MM.1S (cell line): ENCODE data around the gene TFRC.
"Not testable (repeated sequence)": the region's sequence is repeated elsewhere in the genome, so short reads cannot be mapped to it uniquely, and the experiment has no call there.

ENCODE experiments used
- DNase-seq: peaks from one replicate; pipeline ENCODE4 v3.0.0-alpha.2; 2015
- H2AFZ ChIP-seq: fragments of 300-600 bp; sonication (generic); 2 replicates; pipeline ENCODE4 v1.6.0; 2016; ENCODE audit warnings: antibody characterized with exemption, low read length
- H3F3A ChIP-seq: fragments of 300-600 bp; sonication (generic); 2 replicates; pipeline ENCODE4 v1.6.1; 2016; ENCODE audit warnings: mild to moderate bottlenecking, antibody characterized with exemption, low read length, moderate library complexity, mixed read lengths; ENCODE audit not compliant: insufficient read depth
- H3K27ac ChIP-seq: fragments of 300-600 bp; sonication (generic); 2 replicates; pipeline ENCODE4 v1.5.1; 2016; ENCODE audit warnings: mild to moderate bottlenecking, low read length
- H3K27me3 ChIP-seq: fragments of 300-600 bp; sonication (generic); replicated peaks from 2 replicates; pipeline ENCODE4 v1.6.0; 2016; ENCODE audit warnings: low read length; ENCODE audit not compliant: insufficient read depth
- H3K36me3 ChIP-seq: fragments of 300-600 bp; sonication (generic); replicated peaks from 2 replicates; pipeline ENCODE4 v1.6.1; 2016; ENCODE audit warnings: mild to moderate bottlenecking, low read length, mixed read lengths; ENCODE audit not compliant: insufficient read depth
- H3K4me1 ChIP-seq: fragments of 300-600 bp; sonication (generic); 2 replicates; pipeline ENCODE4 v1.6.1; 2016; ENCODE audit warnings: low read length, mixed read lengths
- H3K4me2 ChIP-seq: fragments of 300-600 bp; sonication (generic); 2 replicates; pipeline ENCODE4 v1.6.0; 2016; ENCODE audit warnings: low read depth, low read length
- H3K4me3 ChIP-seq: fragments of 300-600 bp; sonication (generic); 2 replicates; pipeline ENCODE4 v1.5.1; 2016; ENCODE audit warnings: low read length, mixed read lengths
- H3K79me2 ChIP-seq: fragments of 300-600 bp; sonication (generic); 2 replicates; pipeline ENCODE4 v1.6.1; 2016; ENCODE audit warnings: mixed run types, low read length, mixed read lengths
- H3K9ac ChIP-seq: fragments of 300-600 bp; sonication (generic); 2 replicates; pipeline ENCODE4 v1.6.1; 2016; ENCODE audit warnings: low read length, mixed read lengths
- H3K9me2 ChIP-seq: fragments of 300-600 bp; sonication (generic); replicated peaks from 2 replicates; pipeline ENCODE4 v1.6.1; 2016; ENCODE audit warnings: mild to moderate bottlenecking, low read length, mixed read lengths; ENCODE audit not compliant: insufficient read depth
- H3K9me3 ChIP-seq: fragments of 300-600 bp; sonication (generic); replicated peaks from 2 replicates; pipeline ENCODE4 v1.6.1; 2016; ENCODE audit warnings: mild to moderate bottlenecking, low read length, mixed read lengths; ENCODE audit not compliant: insufficient read depth
- H4K20me1 ChIP-seq: fragments of 300-600 bp; sonication (generic); 2 replicates; pipeline ENCODE4 v1.6.1; 2016; ENCODE audit warnings: mild to moderate bottlenecking, low read length, moderate library complexity, mixed read lengths; ENCODE audit not compliant: insufficient read depth
- EZH2 ChIP-seq: fragments of 300-600 bp; sonication (generic); optimal IDR thresholded peaks from 2 replicates; pipeline ENCODE3; 2017; ENCODE audit warnings: low read depth, mild to moderate bottlenecking, antibody characterized with exemption, low read length, mixed read lengths
- EZH2phosphoT487 ChIP-seq: fragments of 300-600 bp; sonication (generic); IDR thresholded peaks from 2 replicates; pipeline ENCODE4 v1.6.1; 2018; ENCODE audit warnings: antibody characterized with exemption, low read length
- TF ChIP-seq, protein P1 (sequence below): fragments of 300-600 bp; sonication (generic); IDR thresholded peaks from 2 replicates; pipeline ENCODE4 v1.5.1; 2016; ENCODE audit warnings: antibody characterized with exemption, low read length, mixed read lengths

Gene TFRC

GRCh38 chr3:196057760-196058331, 24.0 kb downstream of the TFRC start:
- H3K79me2 ChIP-seq = peaks cover 46% of the 10 kb centered on the region
- H3K27ac ChIP-seq = no peak overlapping the region
- H3K9ac ChIP-seq = no peak overlapping the region
- no peak overlapping the region for H3K4me3 ChIP-seq
- TF ChIP-seq, protein P1, sequence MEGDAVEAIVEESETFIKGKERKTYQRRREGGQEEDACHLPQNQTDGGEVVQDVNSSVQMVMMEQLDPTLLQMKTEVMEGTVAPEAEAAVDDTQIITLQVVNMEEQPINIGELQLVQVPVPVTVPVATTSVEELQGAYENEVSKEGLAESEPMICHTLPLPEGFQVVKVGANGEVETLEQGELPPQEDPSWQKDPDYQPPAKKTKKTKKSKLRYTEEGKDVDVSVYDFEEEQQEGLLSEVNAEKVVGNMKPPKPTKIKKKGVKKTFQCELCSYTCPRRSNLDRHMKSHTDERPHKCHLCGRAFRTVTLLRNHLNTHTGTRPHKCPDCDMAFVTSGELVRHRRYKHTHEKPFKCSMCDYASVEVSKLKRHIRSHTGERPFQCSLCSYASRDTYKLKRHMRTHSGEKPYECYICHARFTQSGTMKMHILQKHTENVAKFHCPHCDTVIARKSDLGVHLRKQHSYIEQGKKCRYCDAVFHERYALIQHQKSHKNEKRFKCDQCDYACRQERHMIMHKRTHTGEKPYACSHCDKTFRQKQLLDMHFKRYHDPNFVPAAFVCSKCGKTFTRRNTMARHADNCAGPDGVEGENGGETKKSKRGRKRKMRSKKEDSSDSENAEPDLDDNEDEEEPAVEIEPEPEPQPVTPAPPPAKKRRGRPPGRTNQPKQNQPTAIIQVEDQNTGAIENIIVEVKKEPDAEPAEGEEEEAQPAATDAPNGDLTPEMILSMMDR = no peak
- TF ChIP-seq EZH2 (no peak), EZH2phosphoT487 (no peak)
- no peaks in the 10 kb centered on the region for H3K9me3 ChIP-seq
- no peaks in the 10 kb centered on the region for H4K20me1 ChIP-seq
- no peaks in the 10 kb centered on the region for H3K27me3 ChIP-seq
- H3K4me2 ChIP-seq = no peak overlapping the region
- 0 out of 2 replicates have a peak, but pooled peaks cover 3% of the 10 kb centered on the region for H3F3A ChIP-seq
- no peaks in the 10 kb centered on the region for H3K4me1 ChIP-seq
- H3K36me3 ChIP-seq = peaks cover 72% of the 10 kb centered on the region
- no peak overlapping the region for H2AFZ ChIP-seq
- DNase-seq = no peak
- no peaks in the 10 kb centered on the region for H3K9me2 ChIP-seq

DNA sequence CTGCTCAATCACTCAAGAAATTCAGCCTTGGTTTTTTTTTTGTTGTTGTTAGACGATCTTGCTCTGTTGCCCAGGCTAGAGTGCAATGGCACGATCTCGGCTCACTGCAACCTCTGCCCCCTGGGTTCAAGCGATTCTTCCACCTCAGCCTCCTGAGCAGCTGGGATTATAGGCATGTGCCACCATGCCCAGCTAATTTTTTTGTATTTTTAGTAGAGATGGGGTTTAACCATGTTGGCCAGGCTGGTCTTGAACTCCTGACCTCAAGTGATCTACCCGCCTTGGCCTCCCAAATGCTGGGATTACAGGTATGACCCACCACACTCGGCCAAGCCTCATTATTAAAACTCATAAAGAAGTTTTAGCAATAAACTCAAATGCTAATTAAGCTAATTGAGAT, 25.5 kb downstream of the TFRC start:
- H3K4me1 ChIP-seq, H3K9me3 ChIP-seq, H3K27ac ChIP-seq, H2AFZ ChIP-seq, DNase-seq, H3K4me2 ChIP-seq, H3K27me3 ChIP-seq, H4K20me1 ChIP-seq, H3K9me2 ChIP-seq, H3K4me3 ChIP-seq, H3K9ac ChIP-seq, H3F3A ChIP-seq: not testable (repeated sequence)
- Histone ChIP-seq H3K79me2 (peaks cover 44% of the 10 kb centered on the region), H3K36me3 (peaks cover 66% of the 10 kb centered on the region)

DNA sequence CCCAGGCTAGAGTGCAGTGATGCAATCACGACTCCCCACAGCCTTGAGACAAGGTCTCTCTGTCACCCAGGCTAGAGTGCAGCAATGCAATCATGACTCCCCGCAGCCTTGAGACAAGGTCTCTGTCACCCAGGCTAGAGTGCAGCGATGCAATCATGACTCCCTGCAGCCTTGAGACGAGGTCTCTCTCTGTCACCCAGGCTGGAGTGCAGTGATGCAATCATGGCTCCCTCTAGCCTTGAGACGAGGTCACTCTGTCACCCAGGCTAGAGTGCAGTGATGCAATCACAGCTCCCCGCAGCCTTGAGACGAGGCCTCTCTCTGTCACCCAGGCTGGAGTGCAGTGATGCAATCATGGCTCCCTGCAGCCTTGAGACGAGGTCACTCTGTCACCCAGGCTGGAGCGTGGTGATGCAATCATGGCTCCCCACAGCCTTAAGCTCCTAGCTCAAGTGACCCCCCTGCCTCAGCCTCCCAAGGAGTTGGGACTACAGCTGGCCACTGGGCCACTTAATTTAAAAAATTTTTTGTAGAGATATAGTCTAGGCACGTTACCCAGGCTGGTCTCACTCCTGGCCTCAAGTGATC, 26.1 kb downstream of the TFRC start:
- Histone ChIP-seq H2AFZ (no peak overlapping the region), H4K20me1 (no peaks in the 10 kb centered on the region), H3K9me2 (no peaks in the 10 kb centered on the region), H3K4me1 (no peaks in the 10 kb centered on the region), H3K4me3 (no peak overlapping the region), H3K27ac (no peak overlapping the region), H3K36me3 (peaks cover 65% of the 10 kb centered on the region), H3K9me3 (no peaks in the 10 kb centered on the region), H3K9ac (no peak overlapping the region), H3K79me2 (peaks cover 44% of the 10 kb centered on the region), H3K4me2 (no peak overlapping the region), H3F3A (0 out of 2 replicates have a peak, but pooled peaks cover 3% of the 10 kb centered on the region), H3K27me3 (no peaks in the 10 kb centered on the region)
- TF ChIP-seq, protein P1 = no peak
- TF ChIP-seq EZH2phosphoT487 (no peak), EZH2 (no peak)
- DNase-seq = no peak

GRCh38 chr3:196055240-196055639, 26.6 kb downstream of the TFRC start:
- peaks cover 68% of the 10 kb centered on the region for H3K36me3 ChIP-seq

More at GRCh38 chr3:196055240-196055639, 26.6 kb downstream of the TFRC start:
- H3K9ac ChIP-seq = no peak overlapping the region
- H3K4me1 ChIP-seq = no peaks in the 10 kb centered on the region
- no peaks in the 10 kb centered on the region for H3K9me2 ChIP-seq
- H4K20me1 ChIP-seq = no peaks in the 10 kb centered on the region
- no peaks in the 10 kb centered on the region for H3K9me3 ChIP-seq
- H3K27ac ChIP-seq = no peak overlapping the region
- no peak overlapping the region for H3K4me3 ChIP-seq
- no peak overlapping the region for H3K4me2 ChIP-seq
- TF ChIP-seq EZH2 = no peak
- TF ChIP-seq, protein P1 = no peak
- H2AFZ ChIP-seq = no peak overlapping the region
- no peak for DNase-seq
- peaks cover 43% of the 10 kb centered on the region for H3K79me2 ChIP-seq
- H3K27me3 ChIP-seq = no peaks in the 10 kb centered on the region
- 0 out of 2 replicates have a peak, but pooled peaks cover 3% of the 10 kb centered on the region for H3F3A ChIP-seq
